SK-N-SH (cell line): ENCODE results near the gene CTNNA3. TPM values are rescaled to one million over a fixed set of nuclear protein-coding genes. Genes with fewer than 3 reads are reported as not detected.

Experiments used
- CTCF ChIA-PET: fragments of 300-600, 350-600 bp; formaldehyde crosslinking; extraction: SDS; loops from one replicate; lab custom pipeline; 2021; lab: Yijun Ruan, JAX
- POLR2A ChIA-PET: fragments of 350-600 bp; sonication (Branson Sonifier 250); formaldehyde crosslinking; extraction: SDS; loops from one replicate; lab custom pipeline; 2020; ENCODE audit warnings: antibody characterized with exemption, inconsistent platforms; lab: Yijun Ruan, JAX
- DNase-seq: peaks from one replicate; pipeline ENCODE4 v3.0.0; 2012
- H2AFZ ChIP-seq: fragments of 200-600 bp; sonication (generic); 2 replicates; pipeline ENCODE4 v1.8.1; 2016; ENCODE audit warnings: antibody characterized with exemption, mild to moderate bottlenecking, low read depth
- H3F3A ChIP-seq: fragments of 200-600 bp; sonication (generic); replicated peaks from 2 replicates; pipeline ENCODE3; 2016; ENCODE audit warnings: antibody characterized with exemption, mild to moderate bottlenecking; ENCODE audit not compliant: insufficient read depth
- H3K27ac ChIP-seq, 2 experiments: fragments of 200-500 bp in 1 of 2; fragments of 200-600 bp in 1 of 2; sonication (Bioruptor generic) in 1 of 2; sonication (generic), shearing (Covaris generic) in 1 of 2; 2 replicates each; pipeline versions ENCODE4 v1.5.1 to v1.6.1; 2014 to 2016; ENCODE audit warnings: low read depth in 2 of 2, inconsistent platforms in 1 of 2, low read length in 1 of 2, mild to moderate bottlenecking in 1 of 2, mixed read lengths in 1 of 2
- H3K27me3 ChIP-seq: fragments of 200-600 bp; sonication (generic), shearing (Covaris generic); 2 replicates; pipeline ENCODE4 v1.6.1; 2016; ENCODE audit warnings: mixed run types; ENCODE audit not compliant: insufficient read depth
- H3K36me3 ChIP-seq, 2 experiments: fragments of 200-500 bp in 1 of 2; fragments of 200-600 bp in 1 of 2; sonication (Bioruptor generic) in 1 of 2; sonication (generic) in 1 of 2; replicated peaks in 1 of 2; 2 replicates each; pipeline versions ENCODE3 to v1.5.1; 2014 to 2016; ENCODE audit warnings: low read length in 1 of 2, mild to moderate bottlenecking in 1 of 2; ENCODE audit not compliant: insufficient read depth in 2 of 2, control insufficient read depth in 1 of 2
- H3K4me1 ChIP-seq, 2 experiments: fragments of 200-500 bp in 1 of 2; fragments of 200-600 bp in 1 of 2; sonication (Bioruptor generic) in 1 of 2; sonication (generic), shearing (Covaris generic) in 1 of 2; 2 replicates each; pipeline versions ENCODE4 v1.5.1 to v1.6.1; 2014 to 2016; ENCODE audit warnings: low read depth in 1 of 2, low read length in 1 of 2, mixed run types in 1 of 2; ENCODE audit not compliant: insufficient read depth in 2 of 2, control insufficient read depth in 1 of 2
- H3K4me2 ChIP-seq: fragments of 200-600 bp; sonication (generic), shearing (Covaris generic); 2 replicates; pipeline ENCODE4 v1.6.1; 2017; ENCODE audit warnings: mixed run types
- H3K4me3 ChIP-seq, 2 experiments: fragments of 200-500 bp in 1 of 2; fragments of 200-600 bp in 1 of 2; sonication (Bioruptor generic) in 1 of 2; sonication (generic), shearing (Covaris generic) in 1 of 2; 2 replicates each; pipeline versions ENCODE4 v1.5.1 to v1.8.1; 2014 to 2016; ENCODE audit warnings: low read depth in 2 of 2, inconsistent platforms in 1 of 2, low read length in 1 of 2, mild to moderate bottlenecking in 1 of 2, mixed read lengths in 1 of 2, moderate library complexity in 1 of 2
- H3K79me2 ChIP-seq: fragments of 200-600 bp; sonication (generic); 2 replicates; pipeline ENCODE4 v1.8.1; 2017; ENCODE audit warnings: mild to moderate bottlenecking; ENCODE audit not compliant: insufficient read depth
- H3K9ac ChIP-seq: fragments of 200-600 bp; sonication (generic); 2 replicates; pipeline ENCODE4 v1.6.1; 2017; ENCODE audit warnings: mixed run types
- H3K9me2 ChIP-seq: fragments of 200-600 bp; sonication (generic); 2 replicates; pipeline ENCODE4 v1.6.1; 2017; ENCODE audit warnings: mixed run types
- H3K9me3 ChIP-seq: fragments of 200-600 bp; sonication (generic); 2 replicates; pipeline ENCODE4 v1.6.1; 2017; ENCODE audit warnings: mixed run types, mild to moderate bottlenecking, moderate library complexity
- H4K20me1 ChIP-seq: fragments of 200-600 bp; sonication (generic); 2 replicates; pipeline ENCODE4 v1.6.1; 2017; ENCODE audit warnings: mild to moderate bottlenecking, mixed run types; ENCODE audit not compliant: insufficient read depth
- CHD2 ChIP-seq: fragments of 150-350 bp; IDR thresholded peaks from 2 replicates; pipeline ENCODE4 v1.6.1; 2018; ENCODE audit warnings: low read length; ENCODE audit not compliant: partially characterized antibody
- ELF1 ChIP-seq: IDR thresholded peaks from 2 replicates; pipeline ENCODE4 v1.4.0; 2012
- EP300 ChIP-seq, 2 experiments: IDR thresholded peaks; 2 replicates each; pipeline versions ENCODE4 v1.4.0 to v1.6.1; 2012; ENCODE audit warnings: borderline replicate concordance in 1 of 2, low read depth in 1 of 2, low read length in 1 of 2
- EZH2phosphoT487 ChIP-seq: fragments of 200-600 bp; sonication (generic); IDR thresholded peaks from 2 replicates; pipeline ENCODE4 v1.6.1; 2017; ENCODE audit warnings: low read depth, mixed run types, mild to moderate bottlenecking, antibody characterized with exemption, moderate library complexity, borderline replicate concordance
- FOSL2 ChIP-seq: IDR thresholded peaks from 2 replicates; pipeline ENCODE4 v1.4.0; 2012; ENCODE audit warnings: low read depth, mild to moderate bottlenecking, moderate library complexity, borderline replicate concordance
- FOXJ3 ChIP-seq: sonication (generic); formaldehyde crosslinking; IDR thresholded peaks from 2 replicates; pipeline ENCODE4 v1.5.1; 2020; ENCODE audit warnings: mild to moderate bottlenecking, missing genetic modification reagents
- FOXM1 ChIP-seq: IDR thresholded peaks from 2 replicates; pipeline ENCODE4 v1.4.0; 2012; ENCODE audit warnings: low read depth, mild to moderate bottlenecking
- GABPA ChIP-seq: IDR thresholded peaks from 2 replicates; pipeline ENCODE4 v1.4.0; 2012; ENCODE audit warnings: low read depth, mild to moderate bottlenecking
- IRF3 ChIP-seq: fragments of 150-350 bp; IDR thresholded peaks from 2 replicates; pipeline ENCODE4 v1.6.1; 2016; ENCODE audit warnings: mild to moderate bottlenecking, low read depth, low read length
- MEF2A ChIP-seq: IDR thresholded peaks from 2 replicates; pipeline ENCODE4 v1.4.0; 2012; ENCODE audit warnings: low read depth, borderline replicate concordance
- PBX3 ChIP-seq: IDR thresholded peaks from 2 replicates; pipeline ENCODE4; 2012
- POLR2AphosphoS5 ChIP-seq: IDR thresholded peaks from 2 replicates; pipeline ENCODE4 v1.6.1; 2012; ENCODE audit warnings: low read depth, low read length
- RAD21 ChIP-seq: IDR thresholded peaks from 2 replicates; pipeline ENCODE4 v1.6.1; 2012; ENCODE audit warnings: mild to moderate bottlenecking, low read length
- RCOR1 ChIP-seq: fragments of 150-350 bp; IDR thresholded peaks from 2 replicates; pipeline ENCODE4 v1.6.1; 2017; ENCODE audit warnings: antibody characterized with exemption, low read length
- REST ChIP-seq: IDR thresholded peaks from 2 replicates; pipeline ENCODE4 v1.6.1; 2012; ENCODE audit warnings: mild to moderate bottlenecking, low read depth, low read length, moderate library complexity
- SIN3A ChIP-seq: IDR thresholded peaks from 2 replicates; pipeline ENCODE4 v1.6.1; 2012; ENCODE audit warnings: low read depth, mild to moderate bottlenecking, low read length, moderate library complexity, borderline replicate concordance
- TEAD4 ChIP-seq: IDR thresholded peaks from 2 replicates; pipeline ENCODE4 v1.4.0; 2012; ENCODE audit warnings: mild to moderate bottlenecking, borderline replicate concordance; ENCODE audit not compliant: insufficient read depth
- USF1 ChIP-seq: IDR thresholded peaks from 2 replicates; pipeline ENCODE4 v1.4.0; 2012; ENCODE audit warnings: low read depth, borderline replicate concordance
- USF2 ChIP-seq: fragments of 150-350 bp; IDR thresholded peaks from 2 replicates; pipeline ENCODE4 v1.6.1; 2017; ENCODE audit warnings: antibody characterized with exemption, low read length, low read depth, borderline replicate concordance
- ZBTB33 ChIP-seq: IDR thresholded peaks from 2 replicates; pipeline ENCODE4 v1.4.0; 2012; ENCODE audit warnings: low read depth, borderline replicate concordance
- WGBS: methylation state at CpG from one replicate; pipeline ENCODE4 v1.1.6; 2017; ENCODE audit warnings: low lambda C conversion rate; 5-methylcytosine and 5-hydroxymethylcytosine counted together
- polyA plus RNA-seq, 3 experiments: library from polyadenylated mRNA; depleted of rRNA; stranded (reverse); fragments of >200 nt; gene quantifications; 2 replicates each; pipeline ENCODE4 v1.2.3, GENCODE V29; 2012

Gene CTNNA3
- polyA plus RNA-seq, 1 of the 3 experiments (the other 2 are of a cell fraction), result not detected

- Histone ChIP-seq H3K27me3 (no peaks in the 10 kb centered on the region), H3K9me3 (no peaks in the 10 kb centered on the region), H3K4me3 (no peak overlapping the region), H3K9me2 (no peaks in the 10 kb centered on the region), H3K36me3 (no peaks in the 10 kb centered on the region), H4K20me1 (no peaks in the 10 kb centered on the region), H3K4me1 (no peaks in the 10 kb centered on the region), H2AFZ (no peak overlapping the region), H3K9ac (no peak overlapping the region), H3K27ac (no peak overlapping the region)
- POLR2A ChIA-PET, result no interaction called here
- WGBS, result 28% methylated on average over 3 of the region's 3 CpGs
- CTCF ChIA-PET, result no interaction called here
- no peak for TF ChIP-seq ELF1
- TF ChIP-seq FOXM1, result no peak
- TF ChIP-seq RAD21, result no peak
- TF ChIP-seq TEAD4, result no peak
- no peak for TF ChIP-seq RCOR1
- TF ChIP-seq POLR2AphosphoS5, result no peak
- no peak for TF ChIP-seq IRF3
- TF ChIP-seq SIN3A, result no peak
- no peak for TF ChIP-seq EZH2phosphoT487
- TF ChIP-seq FOXJ3 (CRISPR knock-in tag), result no peak
- no peak for TF ChIP-seq PBX3
- TF ChIP-seq FOSL2, result no peak
- no peak for TF ChIP-seq MEF2A
- TF ChIP-seq REST, result no peak
- TF ChIP-seq CHD2, result no peak
- TF ChIP-seq GABPA, result no peak
- TF ChIP-seq USF1, result no peak
- TF ChIP-seq EP300 (IDR thresholded peaks at IDR 0.05; ENCODE audit: borderline replicate concordance in 1 of 2, low read depth in 1 of 2, low read length in 1 of 2), result no peak
- no peak for TF ChIP-seq USF2
- TF ChIP-seq ZBTB33, result no peak
- TF ChIP-seq, all 33 proteins: peak for 0
- no peak for DNase-seq
- Histone ChIP-seq H3K4me2 (no peak overlapping the region), H3K79me2 (no peaks in the 10 kb centered on the region), H3F3A (no peaks in the 10 kb centered on the region)
Observed at GRCh38 chr10:65893676-65894075, 1802.3 kb downstream of the CTNNA3 start.
